Motor neuron (in vitro differentiated cells): ENCODE results near the gene UBASH3B. TPM values are rescaled to one million over a fixed set of nuclear protein-coding genes. Genes with fewer than 3 reads are reported as not detected.
A peak's percentile ranks its signal among the peaks of the same experiment; 100 is the strongest.

Source experiments
- ATAC-seq, 8 experiments: fragments of 200-7000 bp; cut with Tn5 transposase; replicated peaks in 6 of 8; 2 replicates each; pipeline ENCODE4 v1.8.0; 2021; ENCODE audit warnings: mild to moderate bottlenecking in 8 of 8, moderate library complexity in 8 of 8
- H3K27ac ChIP-seq, 2 donors: fragments of 250-450 bp; sonication (Bioruptor Pico); 2 replicates each; pipeline ENCODE4 v1.9.0; 2021; ENCODE audit warnings: antibody characterized with exemption in 2 of 2, mild to moderate bottlenecking in 2 of 2, moderate library complexity in 1 of 2
- H3K4me1 ChIP-seq, 2 donors: fragments of 250-450 bp; sonication (Bioruptor Pico); replicated peaks in 1 of 2; 2 replicates each; pipeline ENCODE4 v1.6.1; 2021; ENCODE audit warnings: antibody characterized with exemption in 2 of 2, mild to moderate bottlenecking in 2 of 2, moderate library complexity in 1 of 2
- H3K4me3 ChIP-seq, 5 donors: fragments of 250-450 bp; sonication (Bioruptor Pico); 2 replicates each; pipeline ENCODE4 v1.9.0; 2021; ENCODE audit warnings: antibody characterized with exemption in 5 of 5, mild to moderate bottlenecking in 5 of 5, moderate library complexity in 4 of 5
- WGBS, 10 experiments: fragments of 450-650 bp; shearing (Covaris generic); methylation state at CpG; one replicate each; pipeline ENCODE4 v1.0.0; 2022; 5-methylcytosine and 5-hydroxymethylcytosine counted together
- in situ Hi-C, 9 experiments: fragments of 400-800 bp; cut with MboI; loops; one replicate each; pipeline ENCODE4 v1.15.0; 2021; ENCODE audit warnings: low sequenced_read_pairs in 9 of 9, low pct_unique_long_range_greater_than_20kb in 2 of 9; ENCODE audit not compliant: unreplicated experiment in 9 of 9
- total RNA-seq, 8 experiments: library from RNA; unstranded; fragments of 300-600 nt; gene quantifications; 2 replicates each; pipeline versions ENCODE4 v1.2.3 to v1.2.4, GENCODE V29; 2022

The UBASH3B gene
- total RNA-seq, 8 experiments from 2014 or later: 0.72 to 16.5 (median 3.5) TPM

- H3K4me1 ChIP-seq: peaks cover 11 to 12% of the 10 kb centered on the region in 2 donors
- no peak overlapping the region for H3K27ac ChIP-seq
- H3K4me3 ChIP-seq: no peak overlapping the region
- in situ Hi-C loops: loop anchor here in 1 of 9 experiments (25.0 kb wide), 1 partner anchor 128 kb away; no protein-coding TSS in a partner anchor
- 53 to 100% (median 83%) methylated on average over 2 to 4 of the region's 4 CpGs; no CpG with 5 or more reads in 3 of the 10 experiments for WGBS, 10 experiments
- ATAC-seq: no peak
Observed at GRCh38 chr11:122765487-122766131, 110.1 kb downstream of the UBASH3B start.

- ATAC-seq: no peak
- WGBS, 10 experiments: 0 to 100% (median 63%) methylated on average over 1 to 4 of the region's 4 CpGs
- peaks cover 5 to 7% of the 10 kb centered on the region in 2 donors for H3K4me1 ChIP-seq
- in situ Hi-C loops: loop anchor here in 1 of 9 experiments (25.0 kb wide), 1 partner anchor 132 kb away; no protein-coding TSS in a partner anchor
- no peak overlapping the region for H3K4me3 ChIP-seq
- no peak overlapping the region for H3K27ac ChIP-seq
Observed at GRCh38 chr11:122769126-122769780, 113.7 kb downstream of the UBASH3B start.

GRCh38 chr11:122772945-122773344, 117.4 kb downstream of the UBASH3B start:
- Histone ChIP-seq H3K4me3 (no peak overlapping the region), H3K27ac (no peak overlapping the region), H3K4me1 (peaks cover 7 to 8% of the 10 kb centered on the region in 2 donors)
- in situ Hi-C loops: loop anchor here in 2 of 9 experiments (10.0 to 25.0 kb wide), 2 partner anchors 136 to 138 kb away; no protein-coding TSS in a partner anchor
- peak in 1 of 8 experiments; percentile 23 for ATAC-seq
- WGBS, 10 experiments: 0 to 100% (median 77%) methylated on average over 1 to 5 of the region's 7 CpGs; no CpG with 5 or more reads in 4 of the 10 experiments

GRCh38 chr11:122773781-122774266, 118.3 kb downstream of the UBASH3B start:
- ATAC-seq: no peak
- 0 to 84% (median 55%) methylated on average over 1 to 7 of the region's 8 CpGs for WGBS, 10 experiments
- in situ Hi-C loops: loop anchor here in 2 of 9 experiments (10.0 to 25.0 kb wide), 2 partner anchors 137 to 139 kb away; no protein-coding TSS in a partner anchor
- Histone ChIP-seq H3K4me3 (no peak overlapping the region), H3K27ac (no peak overlapping the region), H3K4me1 (peaks cover 7 to 8% of the 10 kb centered on the region in 2 donors)

- in situ Hi-C loops: loop anchor here in 4 of 9 experiments (10.0 to 25.0 kb wide), 2 partner anchors 138 to 141 kb away; no protein-coding TSS in a partner anchor
- Histone ChIP-seq H3K27ac (no peak overlapping the region), H3K4me1 (peaks cover 8 to 11% of the 10 kb centered on the region in 2 donors), H3K4me3 (no peak overlapping the region)
- WGBS, 10 experiments: 51 to 100% (median 80%) methylated on average over 1 to 3 of the region's 3 CpGs; no CpG with 5 or more reads in 1 of the 10 experiments
- peak in 2 of 8 experiments; percentile 30 to 47 for ATAC-seq
Observed at GRCh38 chr11:122775675-122776271, 120.3 kb downstream of the UBASH3B start.

GRCh38 chr11:122776546-122776945, 121.0 kb downstream of the UBASH3B start:
- no peak for ATAC-seq
- in situ Hi-C loops: loop anchor here in 4 of 9 experiments (10.0 to 25.0 kb wide), 2 partner anchors 139 to 142 kb away; no protein-coding TSS in a partner anchor
- peaks cover 8 to 11% of the 10 kb centered on the region in 2 donors for H3K4me1 ChIP-seq
- no peak overlapping the region for H3K4me3 ChIP-seq
- 17 to 100% (median 67%) methylated on average over 1 to 4 of the region's 4 CpGs; no CpG with 5 or more reads in 3 of the 10 experiments for WGBS, 10 experiments
- H3K27ac ChIP-seq: no peak overlapping the region

- in situ Hi-C loops: loop anchor here in 4 of 9 experiments (10.0 to 25.0 kb wide), 2 partner anchors 140 to 143 kb away; no protein-coding TSS in a partner anchor
- WGBS, 10 experiments: 78 to 100% (median 83%) methylated on average over 1 to 2 of the region's 3 CpGs; no CpG with 5 or more reads in 3 of the 10 experiments
- H3K4me1 ChIP-seq: peaks cover 8 to 11% of the 10 kb centered on the region in 2 donors
- no peak for ATAC-seq
- H3K27ac ChIP-seq: no peak overlapping the region
- no peak overlapping the region for H3K4me3 ChIP-seq
Observed at GRCh38 chr11:122777343-122777742, 121.8 kb downstream of the UBASH3B start.

GRCh38 chr11:122778148-122778547, 122.6 kb downstream of the UBASH3B start:
- in situ Hi-C loops: loop anchor here in 4 of 9 experiments (10.0 to 25.0 kb wide), 2 partner anchors 141 to 143 kb away; no protein-coding TSS in a partner anchor
- 25 to 100% (median 72%) methylated on average over 1 to 2 of the region's 2 CpGs for WGBS, 10 experiments
- no peak for ATAC-seq

GRCh38 chr11:122779047-122779629, 123.6 kb downstream of the UBASH3B start:
- Histone ChIP-seq H3K4me1 (peaks cover 2 to 7% of the 10 kb centered on the region in 2 donors), H3K27ac (no peak overlapping the region), H3K4me3 (no peak overlapping the region)
- ATAC-seq: no peak
- 77 to 100% (median 91%) methylated on average over 1 to 10 of the region's 12 CpGs for WGBS, 10 experiments
- in situ Hi-C loops: loop anchor here in 4 of 9 experiments (10.0 to 25.0 kb wide), 2 partner anchors 142 to 144 kb away; no protein-coding TSS in a partner anchor

More at GRCh38 chr11:122778148-122778547, 122.6 kb downstream of the UBASH3B start:
- no peak overlapping the region for H3K4me3 ChIP-seq
- no peak overlapping the region for H3K27ac ChIP-seq
- H3K4me1 ChIP-seq: peaks cover 8 to 11% of the 10 kb centered on the region in 2 donors

- in situ Hi-C loops: loop anchor here in 3 of 9 experiments (25.0 kb wide), 1 partner anchor 143 kb away; no protein-coding TSS in a partner anchor
- WGBS, 10 experiments: 25 to 100% (median 88%) methylated on average over 1 to 7 of the region's 10 CpGs; no CpG with 5 or more reads in 3 of the 10 experiments
- Histone ChIP-seq H3K27ac (no peak overlapping the region), H3K4me3 (no peak overlapping the region), H3K4me1 (peaks cover 3 to 7% of the 10 kb centered on the region in 2 donors)
- ATAC-seq: no peak
Observed at GRCh38 chr11:122780296-122780949, 124.9 kb downstream of the UBASH3B start.

- peak; percentile 88 to 100 (median 96) for ATAC-seq
- in situ Hi-C loops: loop anchor here in 3 of 9 experiments (25.0 kb wide), 1 partner anchor 144 kb away; no protein-coding TSS in a partner anchor
- Histone ChIP-seq H3K27ac (no peak overlapping the region), H3K4me3 (no peak overlapping the region), H3K4me1 (peaks cover 3 to 7% of the 10 kb centered on the region in 2 donors)
- WGBS, 10 experiments: 0 to 47% (median 31%) methylated on average over 1 to 9 of the region's 12 CpGs; no CpG with 5 or more reads in 1 of the 10 experiments
Observed at GRCh38 chr11:122781378-122782195, 126.1 kb downstream of the UBASH3B start.
